ENCODE data around the gene MED31. TPM values are rescaled to one million over a fixed set of nuclear protein-coding genes. Genes with fewer than 3 reads are reported as not detected.

MED31 gene
- total and polyA plus RNA-seq, 2 of the 13 experiments (the other 11 are each of a cell fraction or from before 2014, with no cell fraction given) = 19.0 to 20.9 TPM

GRCh38 chr17:6651354-6651918, at the start of gene MED31, which contains the start of gene C17orf100 (continued):
- TF ChIP-seq IKZF5 (CRISPR knock-in tag; IDR thresholded peaks at IDR 0.05) (peak; percentile 85; the same call in 1 of the 2 replicates), LCORL (IDR thresholded peaks at IDR 0.05) (no peak), LCORL (CRISPR knock-in tag; IDR thresholded peaks at IDR 0.05) (peak; percentile 80; the same call in 1 of the 2 replicates), GATAD2A (CRISPR knock-in tag; IDR thresholded peaks at IDR 0.05) (peak; percentile 52; the same call in 1 of the 2 replicates), ZNF674 (CRISPR knock-in tag; IDR thresholded peaks at IDR 0.05; ENCODE audit: low read depth) (peak; percentile 85; the same call in 1 of the 2 replicates), CBX1 (IDR thresholded peaks at IDR 0.05; ENCODE audit: low read depth) (peak; percentile 19), ZNF670 (CRISPR knock-in tag; IDR thresholded peaks at IDR 0.05; ENCODE audit: borderline replicate concordance) (0 out of 2 replicates have a peak, but pooled peaks have one; percentile 21), SETDB1 (CRISPR knock-in tag; IDR thresholded peaks at IDR 0.05; ENCODE audit: borderline replicate concordance) (no peak), ZNF710 (CRISPR knock-in tag; IDR thresholded peaks at IDR 0.05; ENCODE audit: borderline replicate concordance) (no peak), NFE2L1 (CRISPR knock-in tag; IDR thresholded peaks at IDR 0.05; ENCODE audit: borderline replicate concordance) (no peak), IRF2 (CRISPR knock-in tag; IDR thresholded peaks at IDR 0.05) (0 out of 2 replicates have a peak, but pooled peaks have one; percentile 31), TEF (CRISPR knock-in tag; IDR thresholded peaks at IDR 0.05) (no peak), CCDC6 (CRISPR knock-in tag; IDR thresholded peaks at IDR 0.05) (peak; percentile 34; the same call in 1 of the 2 replicates), CREB1 (IDR thresholded peaks at IDR 0.05) (peak; percentile 80), CREB1 (CRISPR knock-in tag; IDR thresholded peaks at IDR 0.05) (peak; percentile 71), BRCA1 (CRISPR knock-in tag; IDR thresholded peaks at IDR 0.05) (no peak), RFX3 (CRISPR knock-in tag; IDR thresholded peaks at IDR 0.05) (peak; percentile 83)
- TF ChIP-seq, protein P1, sequence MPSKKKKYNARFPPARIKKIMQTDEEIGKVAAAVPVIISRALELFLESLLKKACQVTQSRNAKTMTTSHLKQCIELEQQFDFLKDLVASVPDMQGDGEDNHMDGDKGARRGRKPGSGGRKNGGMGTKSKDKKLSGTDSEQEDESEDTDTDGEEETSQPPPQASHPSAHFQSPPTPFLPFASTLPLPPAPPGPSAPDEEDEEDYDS (CRISPR knock-in tag; IDR thresholded peaks at IDR 0.05) = peak; percentile 77
- TF ChIP-seq, protein P2, sequence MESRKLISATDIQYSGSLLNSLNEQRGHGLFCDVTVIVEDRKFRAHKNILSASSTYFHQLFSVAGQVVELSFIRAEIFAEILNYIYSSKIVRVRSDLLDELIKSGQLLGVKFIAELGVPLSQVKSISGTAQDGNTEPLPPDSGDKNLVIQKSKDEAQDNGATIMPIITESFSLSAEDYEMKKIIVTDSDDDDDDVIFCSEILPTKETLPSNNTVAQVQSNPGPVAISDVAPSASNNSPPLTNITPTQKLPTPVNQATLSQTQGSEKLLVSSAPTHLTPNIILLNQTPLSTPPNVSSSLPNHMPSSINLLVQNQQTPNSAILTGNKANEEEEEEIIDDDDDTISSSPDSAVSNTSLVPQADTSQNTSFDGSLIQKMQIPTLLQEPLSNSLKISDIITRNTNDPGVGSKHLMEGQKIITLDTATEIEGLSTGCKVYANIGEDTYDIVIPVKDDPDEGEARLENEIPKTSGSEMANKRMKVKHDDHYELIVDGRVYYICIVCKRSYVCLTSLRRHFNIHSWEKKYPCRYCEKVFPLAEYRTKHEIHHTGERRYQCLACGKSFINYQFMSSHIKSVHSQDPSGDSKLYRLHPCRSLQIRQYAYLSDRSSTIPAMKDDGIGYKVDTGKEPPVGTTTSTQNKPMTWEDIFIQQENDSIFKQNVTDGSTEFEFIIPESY (CRISPR knock-in tag; IDR thresholded peaks at IDR 0.05) = no peak
- TF ChIP-seq, protein P3, sequence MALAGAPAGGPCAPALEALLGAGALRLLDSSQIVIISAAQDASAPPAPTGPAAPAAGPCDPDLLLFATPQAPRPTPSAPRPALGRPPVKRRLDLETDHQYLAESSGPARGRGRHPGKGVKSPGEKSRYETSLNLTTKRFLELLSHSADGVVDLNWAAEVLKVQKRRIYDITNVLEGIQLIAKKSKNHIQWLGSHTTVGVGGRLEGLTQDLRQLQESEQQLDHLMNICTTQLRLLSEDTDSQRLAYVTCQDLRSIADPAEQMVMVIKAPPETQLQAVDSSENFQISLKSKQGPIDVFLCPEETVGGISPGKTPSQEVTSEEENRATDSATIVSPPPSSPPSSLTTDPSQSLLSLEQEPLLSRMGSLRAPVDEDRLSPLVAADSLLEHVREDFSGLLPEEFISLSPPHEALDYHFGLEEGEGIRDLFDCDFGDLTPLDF (CRISPR knock-in tag; IDR thresholded peaks at IDR 0.05) = no peak

All from HepG2 (cell line).